Measurements from ENCODE around the gene FXYD7. TPM values are rescaled to one million over a fixed set of nuclear protein-coding genes. Genes with fewer than 3 reads are reported as not detected.

The FXYD7 gene
- total and polyA plus RNA-seq, 2 experiments from 2014 or later = not detected

DNA sequence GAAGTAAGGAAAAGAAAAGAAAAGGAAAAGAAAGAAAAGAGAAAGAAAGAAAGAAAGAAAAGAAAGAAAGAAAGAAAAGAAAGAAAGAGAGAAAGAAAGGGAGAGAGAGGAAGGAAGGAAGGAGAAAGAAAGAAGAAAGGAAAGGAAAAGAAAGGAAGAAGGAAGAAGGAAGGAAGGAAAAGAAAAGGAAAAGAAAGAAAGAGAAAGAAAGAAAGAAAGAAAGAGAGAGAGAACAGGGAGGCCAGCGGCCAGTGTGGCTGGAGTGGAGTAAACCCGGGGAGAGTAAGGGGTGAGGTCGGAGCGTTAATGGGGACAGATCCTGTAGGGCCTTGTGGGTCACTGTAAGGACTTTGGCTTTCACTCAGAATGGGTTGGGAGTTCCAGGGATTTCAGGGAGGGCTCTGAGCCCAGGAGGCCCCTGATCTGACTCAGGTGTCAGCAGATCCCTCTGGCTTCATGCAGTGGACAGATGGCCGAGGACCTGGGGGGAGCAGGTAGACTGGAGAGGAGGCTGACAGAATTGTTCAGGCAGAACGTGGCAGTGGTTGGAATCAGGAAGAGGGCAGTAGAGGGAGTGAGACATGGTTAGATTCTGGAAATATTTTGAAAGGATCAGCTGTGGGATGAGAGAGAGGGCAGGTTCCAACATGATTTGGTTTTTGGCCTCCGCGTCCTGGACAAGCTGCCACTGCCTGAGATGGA is 47.2 kb upstream of the FXYD7 start:
- no peak overlapping the region for H3K27ac ChIP-seq
- H3K4me2 ChIP-seq (ENCODE audit: unreplicated experiment) = no peak overlapping the region
- no peaks in the 10 kb centered on the region for H3F3A ChIP-seq (ENCODE audit: insufficient read depth)
- in situ Hi-C loops (cut with MboI) = no loop called here
- no peak overlapping the region for H3K4me3 ChIP-seq
- no peak overlapping the region for H3K9ac ChIP-seq
- H3K4me1 ChIP-seq (ENCODE audit: insufficient read depth) = 0 out of 2 replicates have a peak, but pooled peaks cover under 1% of the 10 kb centered on the region
- H3K36me3 ChIP-seq (ENCODE audit: low read depth) = no peaks in the 10 kb centered on the region
- H3K27me3 ChIP-seq (replicated peaks; ENCODE audit: insufficient read depth) = no peaks in the 10 kb centered on the region
- no peak for DNase-seq
- no peaks in the 10 kb centered on the region for H3K9me2 ChIP-seq (ENCODE audit: insufficient read depth)
- 46 to 49% methylated on average over 8 of the region's 8 CpGs for WGBS, 2 experiments (ENCODE audit: low coverage in 1 of 2, low lambda C conversion rate in 2 of 2, missing lambda C conversion rate in 2 of 2)
- no peak for TF ChIP-seq EZH2 (IDR thresholded peaks at IDR 0.05; ENCODE audit: insufficient read depth, poor library complexity, severe bottlenecking)
- TF ChIP-seq EZH2phosphoT487 (IDR thresholded peaks at IDR 0.05; ENCODE audit: insufficient read depth, low read depth) = no peak
- H3K9me3 ChIP-seq (ENCODE audit: low read depth) = no peaks in the 10 kb centered on the region
- no peaks in the 10 kb centered on the region for H3K79me2 ChIP-seq (ENCODE audit: insufficient read depth)
- no peak overlapping the region for H2AFZ ChIP-seq
- H4K20me1 ChIP-seq (ENCODE audit: insufficient read depth) = no peaks in the 10 kb centered on the region

DNA sequence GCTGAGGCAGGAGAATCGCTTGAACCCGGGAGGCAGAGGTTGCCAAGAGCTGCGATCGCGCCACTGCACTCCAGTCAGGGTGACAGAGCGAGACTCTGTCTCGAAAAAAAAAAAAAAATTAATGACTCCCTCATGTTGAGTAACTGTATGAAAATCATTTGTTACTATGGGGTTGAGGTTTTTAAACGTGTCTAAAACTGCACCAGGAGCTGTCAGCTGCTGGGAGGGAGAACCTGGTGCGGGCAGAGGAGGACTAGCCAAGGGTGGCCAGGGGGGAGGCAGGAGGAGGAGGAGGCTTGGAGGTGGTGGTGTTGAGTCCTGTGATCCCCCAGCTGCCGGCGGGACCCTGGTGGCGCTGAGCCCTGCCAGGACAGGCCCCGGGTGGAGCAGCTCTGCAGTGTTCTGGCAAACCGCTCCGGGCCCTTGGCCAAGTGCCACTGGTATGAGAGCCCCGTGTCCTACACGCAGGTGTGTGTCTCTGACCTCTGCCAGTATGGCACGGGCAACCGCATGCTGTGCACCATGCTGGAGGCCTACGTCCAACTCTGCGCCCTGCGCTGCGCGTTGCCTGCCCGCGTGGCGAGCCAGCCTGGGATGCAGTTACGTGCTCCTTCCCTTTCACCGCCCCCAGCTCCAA is 44.5 kb upstream of the FXYD7 start:
- no peaks in the 10 kb centered on the region for H3F3A ChIP-seq (ENCODE audit: insufficient read depth)
- TF ChIP-seq EZH2phosphoT487 (IDR thresholded peaks at IDR 0.05; ENCODE audit: insufficient read depth, low read depth) = no peak
- TF ChIP-seq EZH2 (IDR thresholded peaks at IDR 0.05; ENCODE audit: insufficient read depth, poor library complexity, severe bottlenecking) = no peak
- H2AFZ ChIP-seq = no peak overlapping the region
- no peak for DNase-seq
- in situ Hi-C loops (cut with MboI) = no loop called here
- no peak overlapping the region for H3K4me2 ChIP-seq (ENCODE audit: unreplicated experiment)
- WGBS, 2 experiments (ENCODE audit: low coverage in 1 of 2, low lambda C conversion rate in 2 of 2, missing lambda C conversion rate in 2 of 2) = 51 to 52% methylated on average over 24 to 28 of the region's 29 CpGs
- no peaks in the 10 kb centered on the region for H3K9me3 ChIP-seq (ENCODE audit: low read depth)
- no peak overlapping the region for H3K27ac ChIP-seq
- H3K9ac ChIP-seq = no peak overlapping the region
- no peak overlapping the region for H3K4me3 ChIP-seq
- H4K20me1 ChIP-seq (ENCODE audit: insufficient read depth) = no peaks in the 10 kb centered on the region
- no peaks in the 10 kb centered on the region for H3K79me2 ChIP-seq (ENCODE audit: insufficient read depth)
- no peaks in the 10 kb centered on the region for H3K36me3 ChIP-seq (ENCODE audit: low read depth)
- H3K27me3 ChIP-seq (replicated peaks; ENCODE audit: insufficient read depth) = no peaks in the 10 kb centered on the region
- no peaks in the 10 kb centered on the region for H3K9me2 ChIP-seq (ENCODE audit: insufficient read depth)
- no peaks in the 10 kb centered on the region for H3K4me1 ChIP-seq (ENCODE audit: insufficient read depth)

DNA sequence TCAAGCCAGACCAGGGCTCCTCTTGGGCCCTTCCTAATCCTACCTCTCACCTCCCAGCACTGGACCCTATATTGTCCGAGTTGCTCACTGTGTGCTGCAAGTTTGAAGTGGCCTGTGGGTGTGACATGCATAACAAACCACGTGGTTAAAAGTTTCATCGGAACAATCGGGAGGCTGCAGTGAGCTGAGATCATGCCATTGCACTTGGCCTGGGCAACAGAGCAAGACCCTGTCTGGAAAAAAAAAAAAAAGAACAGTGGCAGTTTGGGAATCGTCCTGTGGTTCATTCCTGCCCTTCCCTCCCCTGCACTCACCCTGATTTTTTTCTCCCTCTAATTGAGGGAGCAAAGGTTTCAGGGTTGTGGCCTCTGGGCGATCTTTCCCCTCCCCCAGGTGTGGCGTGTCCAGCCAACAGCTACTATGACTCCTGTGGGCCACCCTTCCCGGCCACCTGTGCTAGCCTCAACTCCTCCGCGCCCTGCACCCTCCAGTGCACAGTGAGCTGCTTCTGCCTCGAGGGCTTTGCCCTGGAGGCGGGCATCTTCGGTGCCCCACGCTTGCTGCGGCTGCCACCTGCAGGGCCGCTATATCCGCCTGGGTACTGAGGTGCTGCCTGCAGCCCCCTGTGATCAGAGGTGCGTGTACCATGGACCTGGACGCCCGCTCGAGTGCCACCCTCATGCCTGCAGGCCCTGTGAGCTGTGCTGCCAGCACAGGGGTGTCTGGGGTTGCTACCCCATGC is 43.7 kb upstream of the FXYD7 start:
- Histone ChIP-seq H3K36me3 (ENCODE audit: low read depth) (no peaks in the 10 kb centered on the region), H2AFZ (no peak overlapping the region), H3K27ac (no peak overlapping the region), H3K9me2 (ENCODE audit: insufficient read depth) (no peaks in the 10 kb centered on the region), H4K20me1 (ENCODE audit: insufficient read depth) (no peaks in the 10 kb centered on the region), H3K4me2 (ENCODE audit: unreplicated experiment) (no peak overlapping the region), H3K9me3 (ENCODE audit: low read depth) (no peaks in the 10 kb centered on the region), H3F3A (ENCODE audit: insufficient read depth) (no peaks in the 10 kb centered on the region), H3K79me2 (ENCODE audit: insufficient read depth) (no peaks in the 10 kb centered on the region), H3K9ac (no peak overlapping the region), H3K4me3 (no peak overlapping the region), H3K27me3 (replicated peaks; ENCODE audit: insufficient read depth) (no peaks in the 10 kb centered on the region), H3K4me1 (ENCODE audit: insufficient read depth) (no peaks in the 10 kb centered on the region)
- no peak for DNase-seq
- TF ChIP-seq EZH2phosphoT487 (IDR thresholded peaks at IDR 0.05; ENCODE audit: insufficient read depth, low read depth) = no peak
- no peak for TF ChIP-seq EZH2 (IDR thresholded peaks at IDR 0.05; ENCODE audit: insufficient read depth, poor library complexity, severe bottlenecking)
- 65 to 71% methylated on average over 21 of the region's 21 CpGs for WGBS, 2 experiments (ENCODE audit: low coverage in 1 of 2, low lambda C conversion rate in 2 of 2, missing lambda C conversion rate in 2 of 2)
- in situ Hi-C loops (cut with MboI) = no loop called here

DNA sequence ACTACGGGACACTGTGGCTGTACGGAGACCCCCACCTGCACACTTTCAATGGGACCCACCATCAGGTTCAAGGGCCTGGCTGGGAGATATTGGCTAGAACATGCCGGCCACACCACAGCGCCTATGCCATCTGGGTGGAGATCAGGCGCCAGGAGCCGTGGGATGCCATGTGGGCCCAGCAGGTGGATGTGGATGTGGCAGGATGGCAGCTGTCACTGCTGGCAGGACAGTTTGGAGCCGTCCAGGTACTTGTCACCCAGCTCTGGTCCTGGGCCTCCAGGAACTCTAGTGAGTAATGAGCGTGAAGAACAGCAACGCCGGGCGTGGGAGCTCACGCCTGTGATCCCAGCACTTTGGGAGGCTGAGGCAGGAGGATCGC is 43.2 kb upstream of the FXYD7 start:
- H3K79me2 ChIP-seq (ENCODE audit: insufficient read depth) = no peaks in the 10 kb centered on the region
- H4K20me1 ChIP-seq (ENCODE audit: insufficient read depth) = no peaks in the 10 kb centered on the region
- H3K27ac ChIP-seq = no peak overlapping the region
- no peaks in the 10 kb centered on the region for H3K27me3 ChIP-seq (replicated peaks; ENCODE audit: insufficient read depth)
- in situ Hi-C loops (cut with MboI) = no loop called here
- no peak overlapping the region for H2AFZ ChIP-seq
- H3K9me3 ChIP-seq (ENCODE audit: low read depth) = no peaks in the 10 kb centered on the region
- WGBS, 2 experiments (ENCODE audit: low coverage in 1 of 2, low lambda C conversion rate in 2 of 2, missing lambda C conversion rate in 2 of 2) = 77 to 83% methylated on average over 13 of the region's 13 CpGs
- DNase-seq = no peak
- H3K9ac ChIP-seq = no peak overlapping the region
- TF ChIP-seq EZH2phosphoT487 (IDR thresholded peaks at IDR 0.05; ENCODE audit: insufficient read depth, low read depth) = no peak
- no peaks in the 10 kb centered on the region for H3K9me2 ChIP-seq (ENCODE audit: insufficient read depth)
- no peaks in the 10 kb centered on the region for H3K36me3 ChIP-seq (ENCODE audit: low read depth)
- no peaks in the 10 kb centered on the region for H3K4me1 ChIP-seq (ENCODE audit: insufficient read depth)
- no peak overlapping the region for H3K4me3 ChIP-seq
- no peak overlapping the region for H3K4me2 ChIP-seq (ENCODE audit: unreplicated experiment)
- no peaks in the 10 kb centered on the region for H3F3A ChIP-seq (ENCODE audit: insufficient read depth)

Measured in GM23248 (cell line).